ENCODE results near the gene GABRE. TPM values are rescaled to one million over a fixed set of nuclear protein-coding genes. Genes with fewer than 3 reads are reported as not detected.

The GABRE gene
- total and polyA plus RNA-seq, 10 of the 15 experiments (the other 5 are each of a cell fraction or from before 2014, with no cell fraction given): 0.01 to 0.15 (median 0.10) TPM; not detected in 6

GRCh38 chrX:151987108-151987507 is 12.6 kb upstream of the GABRE start (continued):
- TF ChIP-seq SKIL (IDR thresholded peaks at IDR 0.05; ENCODE audit: low read depth, poor library complexity, severe bottlenecking): no peak
- TF ChIP-seq WRNIP1 (IDR thresholded peaks at IDR 0.05; ENCODE audit: borderline replicate concordance, low read depth, low read length): no peak
- no peak for TF ChIP-seq PKNOX1 (IDR thresholded peaks at IDR 0.05)
- no peak for TF ChIP-seq CREM (IDR thresholded peaks at IDR 0.05; ENCODE audit: low read depth)
- no peak for TF ChIP-seq ZNF592 (IDR thresholded peaks at IDR 0.05)
- no peak for TF ChIP-seq FOXM1 (IDR thresholded peaks at IDR 0.05; ENCODE audit: low read depth, low read length)
